ENCODE results near the gene NSUN6. TPM values are rescaled to one million over a fixed set of nuclear protein-coding genes. Genes with fewer than 3 reads are reported as not detected.
"Not testable (repeated sequence)": the region's sequence is repeated elsewhere in the genome, so short reads cannot be mapped to it uniquely, and the experiment has no call there.

Gene NSUN6
- total RNA-seq, 1 donor from 2014 or later = 13.5 TPM

GRCh38 chr10:18659819-18660535 lies 8.6 kb upstream of the NSUN6 start:
- DNase-seq (ENCODE audit: low spot score) = peak; percentile 72

DNA sequence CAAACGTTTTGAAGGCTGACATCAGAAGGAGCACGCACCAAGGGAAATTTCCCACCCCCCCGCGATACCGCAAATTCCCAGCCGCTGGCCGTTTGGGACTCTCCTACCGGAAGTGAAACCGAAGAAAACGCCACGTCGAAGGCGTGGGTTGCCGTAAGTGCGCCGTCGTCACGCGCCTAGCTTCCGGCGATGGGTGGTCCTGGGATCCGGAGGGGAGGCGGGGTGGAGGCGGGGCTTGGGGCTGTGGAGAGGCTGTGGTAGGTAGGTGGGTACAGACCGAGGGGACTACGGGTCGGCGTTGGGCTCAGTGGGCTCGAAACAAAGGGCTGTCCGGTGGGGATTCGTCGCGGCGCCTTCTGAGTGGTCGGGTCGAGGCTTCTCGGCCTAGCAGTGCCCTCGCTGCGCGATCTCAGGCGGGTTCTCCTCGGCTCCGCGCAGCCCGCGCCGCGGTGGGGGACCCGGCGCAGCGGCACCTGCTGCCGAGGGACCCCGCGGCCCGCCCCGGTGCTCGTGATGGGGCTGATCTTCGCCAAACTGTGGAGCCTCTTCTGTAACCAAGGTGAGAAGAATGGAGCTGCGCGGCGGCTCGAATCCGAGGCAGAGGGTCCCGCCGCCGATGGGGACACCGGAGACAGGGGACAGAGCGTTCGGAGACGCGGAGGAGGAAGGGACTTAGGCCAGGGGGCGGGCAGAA lies 7.9 kb upstream of the NSUN6 start, which contains the start of gene ARL5B:
Gene ARL5B, plus strand, starts transcription at position 307 of the 694 bp plus-strand sequence. Its CDS starts 207 bp downstream, at position 514.
- DNase-seq (ENCODE audit: low spot score) = peak; percentile 97

GRCh38 chr10:18658271-18659124 lies 7.1 kb upstream of the NSUN6 start:
- DNase-seq (ENCODE audit: low spot score) = no peak

GRCh38 chr10:18656724-18657123 lies 5.3 kb upstream of the NSUN6 start:
- DNase-seq (ENCODE audit: low spot score) = no peak

- no peak for DNase-seq (ENCODE audit: low spot score)
Measured at GRCh38 chr10:18653112-18653511, 1.7 kb upstream of the NSUN6 start.

GRCh38 chr10:18650404-18650997 lies 886 bp downstream of the NSUN6 start:
- DNase-seq (ENCODE audit: low spot score) = no peak

DNA sequence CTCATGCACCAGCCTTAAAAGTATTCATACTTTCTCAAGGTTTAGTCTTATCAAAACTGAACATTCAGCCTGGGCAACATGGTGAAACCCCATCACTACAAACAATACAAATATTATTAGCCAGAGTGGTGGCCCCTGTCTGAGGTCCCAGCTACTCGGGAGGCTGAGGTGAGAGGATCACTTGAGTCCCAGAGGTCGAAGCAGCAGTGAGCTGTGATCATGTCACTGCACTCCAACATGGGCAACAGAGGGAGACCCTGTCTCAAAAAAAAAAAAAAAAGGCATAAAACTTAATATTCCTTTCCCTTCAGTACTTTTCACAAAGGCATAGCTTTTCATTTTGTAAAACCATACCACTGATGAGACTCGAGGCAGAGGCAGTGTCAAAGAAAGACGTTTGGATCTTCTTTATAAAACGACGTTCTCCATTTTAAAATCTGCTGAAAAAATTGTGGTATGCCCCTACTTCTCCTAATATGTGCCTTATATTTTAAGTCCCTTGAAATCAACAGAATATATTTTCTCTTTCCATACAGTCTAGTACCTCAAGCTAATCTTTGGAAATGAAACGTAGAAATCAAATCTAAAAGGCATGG lies 1.9 kb downstream of the NSUN6 start:
- DNase-seq (ENCODE audit: low spot score) = no peak

DNA sequence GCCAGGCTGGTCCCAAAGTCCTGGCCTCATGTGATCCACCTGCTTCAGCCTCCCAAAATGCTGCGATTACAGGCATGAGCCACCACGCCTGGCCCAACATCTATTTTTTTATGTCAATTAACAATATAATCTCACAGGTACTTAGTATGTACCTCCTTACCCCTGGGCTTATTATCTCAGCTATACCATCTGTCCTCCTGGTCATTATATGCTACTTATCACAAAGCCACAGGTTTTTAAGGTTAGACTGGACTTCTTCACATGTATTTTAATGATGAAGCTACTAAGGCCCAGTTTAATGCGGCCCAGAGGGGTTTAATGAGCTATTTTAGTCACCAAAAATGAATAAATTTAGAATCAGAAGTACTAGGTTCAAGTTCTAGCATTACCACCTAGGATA lies 3.4 kb downstream of the NSUN6 start:
- DNase-seq (ENCODE audit: low spot score) = no peak

DNA sequence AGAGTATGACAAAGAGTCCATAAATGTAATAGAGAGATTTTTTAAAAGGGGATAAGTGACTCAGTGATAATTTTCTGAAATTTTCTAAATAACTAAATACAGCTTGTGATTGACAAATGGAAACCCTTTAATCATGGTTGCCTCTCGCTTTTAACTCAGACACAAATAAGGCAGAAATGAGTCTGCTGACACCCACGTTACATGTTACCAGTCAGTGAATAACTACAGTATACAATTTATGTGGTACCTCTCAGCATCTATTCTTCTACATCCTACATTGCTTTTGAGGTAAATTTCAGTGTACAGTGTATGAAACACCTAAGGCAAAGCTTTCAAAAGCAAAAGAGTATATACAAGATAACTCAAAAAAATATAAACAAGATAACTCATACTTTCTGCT lies 4.2 kb downstream of the NSUN6 start:
- DNase-seq (ENCODE audit: low spot score) = no peak

DNA sequence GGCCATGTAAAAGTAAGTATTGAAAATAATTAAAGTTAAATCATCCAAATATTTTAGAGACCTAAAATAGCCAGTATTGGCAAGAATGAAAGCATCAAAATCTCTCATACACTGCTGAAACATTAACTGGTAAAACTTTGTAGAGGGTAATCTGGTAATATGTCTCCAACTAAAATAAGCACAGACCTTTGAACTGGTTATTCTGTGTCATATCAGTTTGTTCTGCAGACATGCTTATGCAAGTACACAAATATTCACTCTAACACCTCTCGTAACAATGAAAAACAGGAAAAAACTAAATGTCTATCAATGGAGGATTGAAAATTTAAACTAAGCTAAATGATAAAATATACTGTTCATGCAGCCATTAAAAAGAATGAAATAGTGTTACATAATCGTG lies 11.7 kb downstream of the NSUN6 start:
- DNase-seq (ENCODE audit: low spot score) = not testable (repeated sequence)

DNA sequence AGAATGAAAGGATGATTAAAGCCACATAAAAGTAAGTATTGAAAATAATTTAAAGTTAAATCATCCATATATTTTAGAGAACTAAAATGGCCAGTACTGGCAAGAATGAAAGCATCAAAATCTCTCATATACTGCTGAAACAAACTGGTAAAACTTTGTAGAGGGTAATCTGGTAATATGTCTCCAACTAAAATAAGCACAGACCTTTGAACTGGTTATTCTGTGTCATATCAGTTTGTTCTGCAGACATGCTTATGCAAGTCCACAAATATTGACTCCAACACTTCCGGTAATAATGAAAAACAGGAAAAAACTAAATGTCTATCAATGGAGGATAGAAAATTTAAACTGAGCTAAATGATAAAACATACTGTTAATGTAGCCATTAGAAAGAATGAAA lies 14.0 kb downstream of the NSUN6 start:
- not testable (repeated sequence) for DNase-seq (ENCODE audit: low spot score)

DNA sequence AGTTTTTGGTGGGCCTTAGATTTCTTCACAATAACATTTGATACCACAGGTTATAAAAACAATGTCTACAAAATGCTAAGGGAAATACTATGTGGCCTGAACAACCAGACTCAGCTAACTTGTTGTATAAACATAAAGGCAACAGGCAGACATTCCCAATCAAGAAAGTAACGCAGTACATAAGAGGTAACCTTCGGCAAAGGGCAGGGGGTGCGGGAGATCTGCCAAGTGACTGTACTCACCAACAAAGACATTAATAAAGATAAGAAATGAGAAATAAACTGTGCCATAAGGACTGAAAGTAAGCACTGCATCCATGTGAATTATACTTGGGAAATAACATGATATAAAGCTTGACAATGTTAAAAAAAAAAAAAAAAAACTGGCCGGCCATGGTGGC lies 15.4 kb downstream of the NSUN6 start:
- no peak for DNase-seq (ENCODE audit: low spot score)

- not testable (repeated sequence) for DNase-seq (ENCODE audit: low spot score)
Measured at GRCh38 chr10:18632500-18632899, 18.9 kb downstream of the NSUN6 start.

- peak; percentile 67 for DNase-seq (ENCODE audit: low spot score)
Measured at GRCh38 chr10:18627452-18628018, 23.9 kb downstream of the NSUN6 start.

- DNase-seq (ENCODE audit: low spot score) = no peak
Measured at GRCh38 chr10:18625886-18626285, 25.5 kb downstream of the NSUN6 start.

DNA sequence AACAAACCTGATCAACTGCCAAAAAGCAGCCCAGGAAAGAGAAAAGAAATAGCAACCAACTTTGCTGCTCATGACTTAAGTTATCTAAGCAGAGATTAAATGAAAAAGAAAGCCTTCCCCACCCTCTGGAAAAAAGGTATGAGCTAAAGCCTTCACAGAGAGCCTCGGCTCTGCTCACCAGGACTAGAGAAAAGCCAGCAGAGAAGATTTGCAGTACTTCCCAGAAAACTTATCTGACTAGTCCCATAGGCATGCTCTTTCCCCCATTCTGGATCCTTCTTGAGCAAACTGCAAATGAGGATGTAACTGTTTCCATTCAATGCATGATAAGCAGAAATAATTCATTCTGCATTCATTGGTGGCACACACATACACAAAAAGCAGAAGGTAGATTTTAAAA lies 27.7 kb downstream of the NSUN6 start:
- not testable (repeated sequence) for DNase-seq (ENCODE audit: low spot score)

DNA sequence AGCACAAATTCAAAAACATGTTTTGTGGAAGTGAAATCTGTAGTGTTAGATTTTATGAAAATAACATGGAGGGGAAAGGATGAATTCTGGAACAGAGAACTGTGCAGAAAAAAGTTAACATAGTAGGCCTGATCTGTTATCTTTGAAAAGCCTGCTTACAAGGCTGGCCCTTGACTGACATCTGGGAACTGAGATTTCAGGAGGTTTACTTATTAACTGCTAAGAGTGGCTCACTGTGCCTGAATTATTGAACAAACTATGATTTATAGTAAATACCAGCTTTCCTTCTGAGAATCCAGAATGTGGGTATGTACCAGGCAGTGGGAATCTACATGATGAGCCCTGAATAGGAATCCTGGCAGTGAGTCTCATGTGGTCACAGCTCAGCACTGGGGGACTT lies 30.5 kb downstream of the NSUN6 start:
- DNase-seq (ENCODE audit: low spot score) = no peak

DNA sequence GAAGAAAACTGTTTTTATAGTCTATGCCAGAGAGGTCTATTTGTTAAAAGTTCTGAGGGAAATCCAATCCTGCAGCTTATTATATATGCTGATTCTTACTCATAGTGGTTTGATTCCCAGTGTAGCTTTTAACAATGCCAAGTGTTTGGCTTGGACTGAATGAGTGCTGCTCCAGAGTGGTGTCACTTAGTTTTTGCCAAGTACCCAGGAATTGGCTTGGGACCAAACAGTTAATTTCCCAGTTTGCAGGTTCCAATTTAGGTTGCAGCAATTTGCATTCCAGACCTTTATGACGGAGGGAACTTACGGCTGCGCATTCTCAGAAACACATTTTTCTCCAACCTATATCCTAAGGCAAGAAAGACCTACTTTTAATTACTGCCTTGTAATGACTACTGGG lies 32.4 kb downstream of the NSUN6 start:
- DNase-seq (ENCODE audit: low spot score) = no peak

DNA sequence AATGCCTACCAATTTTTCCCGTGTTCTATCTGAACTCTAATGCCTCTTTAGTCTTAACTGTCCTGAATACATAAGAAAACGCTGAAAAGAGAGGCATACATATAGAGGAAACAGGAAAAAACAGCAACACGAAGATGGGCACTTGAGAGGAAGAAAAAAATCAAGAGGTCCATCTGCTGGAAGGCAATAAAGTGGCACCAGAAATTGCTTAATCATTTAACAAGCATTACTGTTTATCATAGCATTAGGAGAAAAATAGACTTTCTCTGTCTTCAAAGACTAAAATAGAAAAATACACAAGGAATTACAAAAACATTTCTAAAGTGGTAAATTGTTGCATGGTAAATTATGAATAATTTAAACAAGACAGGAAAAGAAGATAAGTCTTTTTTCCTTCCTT lies 35.0 kb downstream of the NSUN6 start:
- no peak for DNase-seq (ENCODE audit: low spot score)

GRCh38 chr10:18615618-18616017 lies 35.8 kb downstream of the NSUN6 start:
- DNase-seq (ENCODE audit: low spot score) = no peak

DNA sequence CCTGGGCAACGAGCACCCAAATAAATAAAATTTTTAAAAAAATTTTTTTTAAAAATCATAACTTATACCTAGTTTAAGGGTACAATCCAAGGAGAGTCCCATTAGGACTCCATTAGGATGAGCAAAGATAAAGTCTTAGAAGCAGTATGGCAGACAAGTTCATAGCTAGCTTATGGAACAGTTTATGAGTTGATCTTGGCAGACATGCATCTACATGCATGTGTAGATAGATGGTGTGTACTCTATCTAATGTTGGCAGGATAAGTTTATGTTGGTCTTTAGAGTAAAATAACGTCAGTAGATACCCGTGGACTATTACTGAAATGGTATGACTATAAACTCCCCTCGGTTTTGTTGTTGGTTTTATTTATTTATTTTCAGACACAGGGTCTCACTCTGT lies 40.2 kb downstream of the NSUN6 start:
- DNase-seq (ENCODE audit: low spot score) = no peak

Data from mucosa of gallbladder (tissue), 1 donor.